ENCODE results near the gene INTS7.
"Not testable (repeated sequence)": the region's sequence is repeated elsewhere in the genome, so short reads cannot be mapped to it uniquely, and the experiment has no call there.

DNA sequence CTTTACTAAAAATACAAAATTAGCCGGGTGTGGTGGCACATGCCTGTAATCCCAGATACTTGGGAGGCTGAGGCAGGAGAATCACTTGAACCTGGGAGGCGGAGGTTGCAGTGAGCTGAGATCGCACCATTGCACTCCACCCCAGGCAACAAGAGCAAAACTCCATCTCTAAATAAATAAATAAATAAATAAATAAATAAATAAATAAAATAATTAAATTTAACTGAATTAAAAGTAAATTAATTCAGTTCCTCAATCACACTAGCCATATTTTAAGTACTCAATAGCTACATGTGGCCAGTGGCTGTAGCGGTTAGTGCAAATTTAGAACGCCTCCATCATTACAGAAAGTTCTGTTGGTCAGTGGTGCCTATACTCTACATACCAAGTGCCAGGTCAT lies 97.9 kb downstream of the INTS7 start:
- TF ChIP-seq, protein P1, sequence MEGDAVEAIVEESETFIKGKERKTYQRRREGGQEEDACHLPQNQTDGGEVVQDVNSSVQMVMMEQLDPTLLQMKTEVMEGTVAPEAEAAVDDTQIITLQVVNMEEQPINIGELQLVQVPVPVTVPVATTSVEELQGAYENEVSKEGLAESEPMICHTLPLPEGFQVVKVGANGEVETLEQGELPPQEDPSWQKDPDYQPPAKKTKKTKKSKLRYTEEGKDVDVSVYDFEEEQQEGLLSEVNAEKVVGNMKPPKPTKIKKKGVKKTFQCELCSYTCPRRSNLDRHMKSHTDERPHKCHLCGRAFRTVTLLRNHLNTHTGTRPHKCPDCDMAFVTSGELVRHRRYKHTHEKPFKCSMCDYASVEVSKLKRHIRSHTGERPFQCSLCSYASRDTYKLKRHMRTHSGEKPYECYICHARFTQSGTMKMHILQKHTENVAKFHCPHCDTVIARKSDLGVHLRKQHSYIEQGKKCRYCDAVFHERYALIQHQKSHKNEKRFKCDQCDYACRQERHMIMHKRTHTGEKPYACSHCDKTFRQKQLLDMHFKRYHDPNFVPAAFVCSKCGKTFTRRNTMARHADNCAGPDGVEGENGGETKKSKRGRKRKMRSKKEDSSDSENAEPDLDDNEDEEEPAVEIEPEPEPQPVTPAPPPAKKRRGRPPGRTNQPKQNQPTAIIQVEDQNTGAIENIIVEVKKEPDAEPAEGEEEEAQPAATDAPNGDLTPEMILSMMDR (IDR thresholded peaks at IDR 0.05), result not testable (repeated sequence)
- TF ChIP-seq POLR2A (IDR thresholded peaks at IDR 0.05), result not testable (repeated sequence)

Measured in adrenal gland (tissue), 5 donors.